ENCODE measurements around the gene ODC1. TPM values are rescaled to one million over a fixed set of nuclear protein-coding genes. Genes with fewer than 3 reads are reported as not detected.
A peak's percentile ranks its signal among the peaks of the same experiment; 100 is the strongest.

ODC1 gene
- total RNA-seq, 2 donors from 2014 or later: 31.9 to 59.7 TPM

DNA sequence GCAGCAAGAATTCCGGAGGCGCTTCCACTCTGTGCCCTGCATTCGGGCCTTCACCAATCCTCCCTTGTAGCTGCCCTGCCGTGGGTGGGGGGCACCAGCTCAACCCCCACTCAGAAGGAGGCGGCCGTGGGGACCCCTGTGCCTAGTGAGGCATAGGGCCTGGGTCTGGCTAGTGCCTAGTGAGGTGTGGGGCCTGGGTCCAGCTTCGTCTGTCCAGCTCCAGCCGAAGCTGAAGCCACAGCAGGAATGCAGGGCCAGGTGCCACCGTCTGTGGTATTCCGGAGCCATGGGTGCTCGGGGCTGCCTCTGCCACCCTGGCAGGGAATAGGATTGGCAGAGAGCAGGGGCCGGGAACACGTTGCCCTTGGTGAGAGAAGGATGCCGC is 12.3 kb downstream of the ODC1 start:
- H3K4me3 ChIP-seq: no peak overlapping the region
- intact Hi-C loops (cut with DNase I): loop anchor here (5.0 to 10.0 kb wide), 2 partner anchors 309 to 631 kb away; no protein-coding TSS in a partner anchor
- DNase-seq (no peak), ATAC-seq (no peak)
- H3K36me3 ChIP-seq (replicated peaks in 1 of 2; ENCODE audit: insufficient read depth in 1 of 2, low read depth in 2 of 2): peaks cover 0 to 10% of the 10 kb centered on the region in 2 donors
- H3K27ac ChIP-seq: no peak overlapping the region
- H3K4me1 ChIP-seq: peaks cover 13% of the 10 kb centered on the region
- no peaks in the 10 kb centered on the region for H3K27me3 ChIP-seq
- H3K9me3 ChIP-seq: no peaks in the 10 kb centered on the region
- WGBS, 2 donors: 77 to 93% methylated on average over 5 to 14 of the region's 14 CpGs
- no peak for TF ChIP-seq POLR2A (IDR thresholded peaks at IDR 0.05)
- TF ChIP-seq, protein P1, sequence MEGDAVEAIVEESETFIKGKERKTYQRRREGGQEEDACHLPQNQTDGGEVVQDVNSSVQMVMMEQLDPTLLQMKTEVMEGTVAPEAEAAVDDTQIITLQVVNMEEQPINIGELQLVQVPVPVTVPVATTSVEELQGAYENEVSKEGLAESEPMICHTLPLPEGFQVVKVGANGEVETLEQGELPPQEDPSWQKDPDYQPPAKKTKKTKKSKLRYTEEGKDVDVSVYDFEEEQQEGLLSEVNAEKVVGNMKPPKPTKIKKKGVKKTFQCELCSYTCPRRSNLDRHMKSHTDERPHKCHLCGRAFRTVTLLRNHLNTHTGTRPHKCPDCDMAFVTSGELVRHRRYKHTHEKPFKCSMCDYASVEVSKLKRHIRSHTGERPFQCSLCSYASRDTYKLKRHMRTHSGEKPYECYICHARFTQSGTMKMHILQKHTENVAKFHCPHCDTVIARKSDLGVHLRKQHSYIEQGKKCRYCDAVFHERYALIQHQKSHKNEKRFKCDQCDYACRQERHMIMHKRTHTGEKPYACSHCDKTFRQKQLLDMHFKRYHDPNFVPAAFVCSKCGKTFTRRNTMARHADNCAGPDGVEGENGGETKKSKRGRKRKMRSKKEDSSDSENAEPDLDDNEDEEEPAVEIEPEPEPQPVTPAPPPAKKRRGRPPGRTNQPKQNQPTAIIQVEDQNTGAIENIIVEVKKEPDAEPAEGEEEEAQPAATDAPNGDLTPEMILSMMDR (IDR thresholded peaks at IDR 0.05): no peak

DNA sequence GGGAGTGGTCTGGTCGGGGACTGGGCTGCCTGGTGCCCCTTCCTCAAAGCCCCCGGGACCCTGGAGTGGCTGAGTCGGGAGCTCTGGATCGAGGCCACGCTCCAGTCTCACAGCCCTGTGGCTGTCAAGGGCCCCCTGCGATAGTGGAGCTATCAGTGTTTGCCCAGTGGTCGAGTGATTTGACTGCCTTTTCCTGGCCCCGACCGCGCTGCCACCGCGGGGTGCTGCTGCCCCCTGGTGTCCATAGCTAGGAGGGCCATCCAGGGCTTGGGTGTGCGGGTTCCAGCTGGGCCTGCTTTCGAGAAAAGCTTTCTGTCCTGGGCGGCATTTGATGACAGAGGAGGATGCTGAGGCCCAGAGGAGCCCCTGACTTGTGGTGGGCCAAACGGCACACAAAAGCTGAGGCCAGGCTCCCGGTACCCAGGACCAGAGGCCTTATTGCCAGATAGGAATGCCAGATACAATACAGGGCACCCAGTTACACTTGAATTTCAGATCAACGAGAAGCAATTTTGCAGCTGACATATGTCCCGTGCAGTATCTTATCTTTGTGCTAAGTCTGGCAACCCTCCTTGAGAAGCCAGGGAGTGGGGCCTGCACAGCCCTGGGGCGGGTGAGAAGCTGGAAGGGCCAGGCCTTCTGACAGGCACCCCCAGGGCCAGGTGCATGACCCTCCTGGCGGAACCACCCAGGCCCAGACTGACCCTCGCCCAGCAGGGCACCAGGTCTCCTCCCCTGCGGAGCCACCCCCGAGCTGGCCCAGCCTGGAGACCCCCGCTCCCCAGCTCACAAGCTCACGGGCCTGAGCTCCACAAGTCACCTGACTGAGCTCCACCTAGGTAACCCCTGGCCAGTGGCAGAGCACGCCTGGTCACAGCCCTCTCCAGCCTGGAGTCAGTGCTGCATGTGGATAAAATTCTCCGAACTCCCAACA is 13.0 kb downstream of the ODC1 start:
- peaks cover 0 to 5% of the 10 kb centered on the region in 2 donors for H3K36me3 ChIP-seq (replicated peaks in 1 of 2; ENCODE audit: insufficient read depth in 1 of 2, low read depth in 2 of 2)
- H3K4me3 ChIP-seq: no peak overlapping the region
- peaks cover 13% of the 10 kb centered on the region for H3K4me1 ChIP-seq
- no peak for TF ChIP-seq POLR2A (IDR thresholded peaks at IDR 0.05)
- TF ChIP-seq, protein P1 (IDR thresholded peaks at IDR 0.05): peak; percentile 95 to 97 (median 96)
- DNase-seq: peak; percentile 70 to 80 (median 75)
- no peaks in the 10 kb centered on the region for H3K9me3 ChIP-seq
- ATAC-seq: peak; percentile 82
- intact Hi-C loops (cut with DNase I): loop anchor here (5.0 to 10.0 kb wide), 2 partner anchors 308 to 630 kb away; no protein-coding TSS in a partner anchor
- no peaks in the 10 kb centered on the region for H3K27me3 ChIP-seq
- H3K27ac ChIP-seq: no peak overlapping the region
- 28 to 35% methylated on average over 8 to 27 of the region's 28 CpGs for WGBS, 2 donors

- ATAC-seq (no peak), DNase-seq (no peak)
- Histone ChIP-seq H3K4me1 (peaks cover 13% of the 10 kb centered on the region), H3K9me3 (no peaks in the 10 kb centered on the region), H3K4me3 (no peak overlapping the region), H3K27me3 (no peaks in the 10 kb centered on the region), H3K36me3 (replicated peaks in 1 of 2; ENCODE audit: insufficient read depth in 1 of 2, low read depth in 2 of 2) (no peaks in the 10 kb centered on the region), H3K27ac (no peak overlapping the region)
- intact Hi-C loops (cut with DNase I): loop anchor here (10.0 kb wide), 1 partner anchor 629 kb away; no protein-coding TSS in a partner anchor
- TF ChIP-seq, protein P1 (IDR thresholded peaks at IDR 0.05): no peak
- no peak for TF ChIP-seq POLR2A (IDR thresholded peaks at IDR 0.05)
- WGBS, 2 donors: 71 to 73% methylated on average over 8 to 19 of the region's 19 CpGs
These were observed 13.9 kb downstream of the ODC1 start for GRCh38 chr2:10433947-10434885.

DNA sequence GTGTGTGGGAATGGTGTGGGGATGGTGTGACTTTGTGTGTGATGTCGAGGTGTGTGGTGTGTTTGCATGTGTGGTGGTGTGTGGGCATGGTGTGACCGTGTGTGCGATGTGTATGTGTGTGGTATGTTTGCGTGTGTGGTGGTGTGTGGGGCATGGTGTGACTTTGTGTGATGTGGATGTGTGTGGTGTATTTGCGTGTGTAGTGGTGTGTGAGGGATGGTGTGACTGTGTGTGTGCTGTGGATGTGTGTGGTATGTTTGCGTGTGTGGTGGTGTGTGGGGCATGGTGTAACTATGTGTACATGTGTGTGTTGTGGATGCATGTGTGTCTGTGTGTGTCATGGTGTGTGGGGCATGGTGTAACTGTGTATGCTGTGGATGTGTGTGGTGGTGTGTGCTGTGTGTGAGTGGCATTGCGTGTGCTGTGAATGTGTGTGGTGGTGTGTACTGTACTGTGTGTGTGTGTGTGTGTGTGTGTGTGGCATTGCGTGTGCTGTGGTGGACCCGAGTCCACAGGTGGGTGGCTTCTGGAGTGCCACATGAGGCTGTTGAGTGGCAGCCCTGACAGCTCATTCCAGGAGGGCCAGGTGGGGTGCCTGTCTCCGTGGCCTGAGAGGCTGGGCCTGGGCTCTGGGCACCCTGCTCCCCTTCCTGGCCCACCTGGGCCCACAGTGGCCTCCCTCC is 14.7 kb downstream of the ODC1 start:
- 88 to 94% methylated on average over 7 to 10 of the region's 10 CpGs for WGBS, 2 donors

More for the DNA sequence above, 14.7 kb downstream of the ODC1 start:
- Histone ChIP-seq H3K27me3 (no peaks in the 10 kb centered on the region), H3K9me3 (no peaks in the 10 kb centered on the region), H3K4me3 (no peak overlapping the region), H3K4me1 (peaks cover 13% of the 10 kb centered on the region), H3K36me3 (replicated peaks in 1 of 2; ENCODE audit: insufficient read depth in 1 of 2, low read depth in 2 of 2) (no peaks in the 10 kb centered on the region), H3K27ac (no peak overlapping the region)
- intact Hi-C loops (cut with DNase I): loop anchor here (10.0 kb wide), 1 partner anchor 629 kb away; no protein-coding TSS in a partner anchor
- DNase-seq (no peak), ATAC-seq (no peak)
- no peak for TF ChIP-seq POLR2A (IDR thresholded peaks at IDR 0.05)
- TF ChIP-seq, protein P1 (IDR thresholded peaks at IDR 0.05): no peak
